Renal cortex interstitium (tissue), 11 donors: ENCODE results near the gene SLC25A18. TPM values are rescaled to one million over a fixed set of nuclear protein-coding genes. Genes with fewer than 3 reads are reported as not detected.

Source experiments
- DNase-seq, 11 donors: peaks; one replicate each; pipeline ENCODE4 v3.0.0-alpha.2; 2013; ENCODE audit warnings: low read depth in 9 of 11, low spot score in 4 of 11; ENCODE audit errors: extremely low read depth in 1 of 11
- polyA plus RNA-seq, 3 donors: library from polyadenylated mRNA; unstranded; fragments of 120-200 nt; gene quantifications; one replicate each; pipeline ENCODE4 v1.2.1, GENCODE V29; 2013; ENCODE audit not compliant: insufficient read length in 3 of 3

Gene SLC25A18
- polyA plus RNA-seq, 3 donors = 1.5 to 1.9 (median 1.6) TPM

GRCh38 chr22:17638432-17639246 lies 75.3 kb downstream of the SLC25A18 start, which contains the start of gene BCL2L13:
TSS of gene BCL2L13 (plus strand) at chr22:17638757. CDS start at chr22:17655712, 16,955 bp downstream.
- peak; percentile 86 to 93 (median 89) for DNase-seq

- peak in 4 of 11 donors; percentile 25 to 47 (median 40) for DNase-seq
These were observed 76.0 kb downstream of the SLC25A18 start for GRCh38 chr22:17639247-17639741.

Other genes with a start within 250 kb of the SLC25A18 start
- gene CECR2, start 194.0 kb upstream of the SLC25A18 start, polyA plus RNA-seq = 10 to 100 TPM; 14.1 to 21.4 (median 14.3) TPM
- gene ATP6V1E1, start 65.3 kb downstream of the SLC25A18 start, polyA plus RNA-seq = 100 to 1,000 TPM; 122 to 131 (median 129) TPM
- gene BCL2L13, start 75.3 kb downstream of the SLC25A18 start, polyA plus RNA-seq = 10 to 100 TPM; 46.6 to 49.5 (median 47.4) TPM
- 10 to 100 TPM; 14.2 to 22.2 (median 17.5) TPM for gene BID, start 211.0 kb downstream of the SLC25A18 start, polyA plus RNA-seq